Measurements from ENCODE around the gene SLC34A1.

SLC34A1 gene

GRCh38 chr5:177446200-177447065 is 62.2 kb downstream of the SLC34A1 start, which contains the start of gene PRR7:
PRR7 (plus strand) TSS chr5:177446814; CDS start chr5:177455068, 8,254 bp downstream.
- DNase-seq (ENCODE audit: low read depth): peak; percentile 74

- no peak for DNase-seq (ENCODE audit: low read depth)
Measured at GRCh38 chr5:177447066-177447610, 62.9 kb downstream of the SLC34A1 start.

- DNase-seq (ENCODE audit: low read depth): peak; percentile 45
Measured at GRCh38 chr5:177447611-177448243, 63.5 kb downstream of the SLC34A1 start.

Data from iris pigment epithelial cell (primary cell).